NOMO-1 (cell line): ENCODE measurements around the gene TEX28.
"Not testable (repeated sequence)": the region's sequence is repeated elsewhere in the genome, so short reads cannot be mapped to it uniquely, and the experiment has no call there.

Experiments
- DNase-seq, 2 experiments: peaks; one replicate each; lab custom pipeline; 2025; ENCODE audit not compliant: unreplicated experiment in 2 of 2; lab: John Stamatoyannopoulos, UW

TEX28 gene

DNA sequence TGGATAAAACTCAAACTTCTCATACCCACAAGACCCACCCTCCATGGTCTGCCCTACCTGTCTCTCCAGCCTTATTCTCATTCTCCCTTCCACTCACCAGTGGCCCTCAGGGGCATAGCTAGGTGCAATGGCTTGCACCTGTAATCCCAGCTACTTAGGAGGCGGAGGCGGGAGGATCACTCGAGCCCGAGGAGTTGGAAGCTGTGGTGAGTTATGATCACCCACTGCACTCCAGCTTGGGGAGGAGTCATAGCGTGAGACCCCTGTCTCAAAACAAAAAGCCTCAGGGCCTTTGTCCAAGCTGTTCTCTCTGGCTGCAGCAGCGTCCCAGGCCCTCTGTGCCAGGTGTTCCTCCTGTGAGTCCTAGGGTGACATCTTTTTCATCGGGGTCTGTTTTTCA lies 17.2 kb upstream of the TEX28 start:
- no peak for DNase-seq

DNA sequence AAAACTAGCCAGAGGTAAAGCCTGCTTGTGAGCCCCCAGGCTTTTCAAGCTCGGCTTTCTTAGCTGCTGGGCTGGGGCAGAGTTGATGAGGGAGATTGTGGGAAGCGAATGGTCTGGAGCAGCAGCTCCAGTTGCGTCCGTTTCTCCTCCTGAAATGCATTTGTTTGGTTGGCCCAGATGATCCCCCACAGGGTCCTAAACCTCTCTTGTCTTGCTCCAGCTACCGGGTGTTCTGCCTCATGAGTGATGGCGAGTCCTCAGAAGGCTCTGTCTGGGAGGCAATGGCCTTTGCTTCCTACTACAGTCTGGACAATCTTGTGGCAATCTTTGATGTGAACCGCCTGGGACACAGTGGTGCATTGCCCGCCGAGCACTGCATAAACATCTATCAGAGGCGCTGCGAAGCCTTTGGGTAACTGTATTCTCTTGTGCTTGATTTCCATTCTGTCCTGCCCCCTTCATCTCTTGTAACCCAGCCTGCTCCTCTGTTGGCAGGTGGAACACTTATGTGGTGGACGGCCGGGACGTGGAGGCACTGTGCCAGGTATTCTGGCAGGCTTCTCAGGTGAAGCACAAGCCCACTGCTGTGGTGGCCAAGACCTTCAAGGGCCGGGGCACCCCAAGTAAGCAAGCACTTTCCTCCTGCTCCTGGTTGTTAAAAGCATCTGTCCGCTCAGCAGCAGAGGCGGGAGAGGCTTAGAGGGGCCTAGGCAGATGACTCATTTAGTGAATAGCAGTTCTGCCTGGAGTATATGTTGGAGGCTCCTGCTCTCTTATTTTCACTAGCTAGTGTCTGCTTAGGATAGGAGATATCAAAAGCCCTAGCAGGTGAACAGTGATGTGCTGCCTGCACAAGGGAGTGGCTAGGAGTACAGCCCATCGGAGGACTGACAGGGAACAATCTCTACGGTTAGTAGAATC lies 16.0 kb upstream of the TEX28 start:
- DNase-seq: no peak

DNA sequence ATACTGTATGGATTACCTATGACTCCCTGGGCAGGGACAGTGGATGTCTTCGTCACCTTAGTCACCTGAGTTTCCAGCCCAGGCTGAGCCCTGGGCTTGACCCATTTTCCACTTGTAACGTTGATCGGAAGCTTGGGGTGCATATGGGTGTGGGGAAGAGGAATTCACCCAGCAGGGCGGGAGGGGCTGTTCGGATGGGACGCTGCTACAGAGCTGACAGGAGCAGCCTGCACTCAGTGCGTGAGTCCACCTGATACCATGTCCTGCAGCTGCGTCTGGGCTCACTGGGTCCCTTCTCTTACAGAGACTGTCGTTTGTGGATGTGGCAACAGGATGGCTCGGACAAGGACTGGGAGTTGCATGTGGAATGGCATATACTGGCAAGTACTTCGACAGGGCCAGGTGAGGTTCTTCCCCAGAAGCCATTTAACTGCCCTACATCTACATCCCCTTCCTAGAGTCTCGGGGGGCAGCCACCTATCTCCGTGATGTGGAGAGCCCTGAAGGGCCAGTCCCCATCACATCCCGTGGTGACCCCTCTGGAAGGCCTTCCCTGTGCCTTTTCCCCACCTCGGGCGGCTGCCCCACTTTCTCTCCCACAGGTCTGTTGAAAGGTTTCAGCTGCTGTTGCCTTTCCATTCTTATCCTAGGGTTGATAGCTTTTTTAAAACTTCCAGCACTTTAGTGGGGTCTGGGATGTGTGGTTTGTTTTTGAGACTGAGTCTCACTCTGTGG lies 14.3 kb upstream of the TEX28 start:
- DNase-seq: no peak

DNA sequence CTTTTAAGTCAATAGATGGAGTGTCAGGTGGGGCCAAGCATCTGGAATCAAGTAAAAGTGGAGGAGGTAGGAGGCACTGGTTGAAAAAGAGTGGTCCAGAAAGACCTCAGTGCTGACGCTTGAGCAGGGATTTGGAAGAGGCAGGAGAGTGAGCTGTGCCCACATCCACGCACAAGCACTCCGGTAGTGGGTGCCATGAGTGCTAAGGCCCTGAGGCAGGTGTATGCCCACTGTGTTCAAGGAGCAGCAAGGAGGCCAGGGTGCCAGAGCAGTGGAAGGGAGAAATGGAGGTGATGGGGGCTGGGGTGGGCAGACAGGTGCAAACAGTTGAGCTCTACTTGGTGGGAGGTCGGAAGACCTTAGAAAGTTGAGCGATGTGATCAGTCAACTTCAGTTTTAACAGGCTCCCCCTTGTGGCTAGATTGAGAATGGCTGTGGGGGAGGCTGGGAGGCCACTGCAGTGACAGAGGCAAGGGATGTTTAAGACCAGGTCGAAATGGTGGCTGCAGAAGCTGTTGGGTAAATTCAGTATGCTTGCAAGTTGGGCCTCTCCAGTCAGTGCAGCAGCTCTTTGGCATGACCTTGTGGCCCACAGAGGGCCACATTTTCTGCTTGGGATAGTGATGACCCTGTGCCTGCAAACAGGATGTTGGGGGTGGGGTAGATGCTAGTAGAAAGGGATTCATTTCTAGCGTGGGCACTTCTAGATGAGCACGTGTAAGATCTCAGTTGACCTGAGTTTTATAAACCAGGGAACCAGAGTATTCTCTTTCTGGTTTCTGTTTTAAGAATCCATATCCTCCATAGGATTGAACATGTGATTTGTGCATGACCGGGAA lies 13.4 kb upstream of the TEX28 start:
- peak; percentile 25 to 40 for DNase-seq

DNA sequence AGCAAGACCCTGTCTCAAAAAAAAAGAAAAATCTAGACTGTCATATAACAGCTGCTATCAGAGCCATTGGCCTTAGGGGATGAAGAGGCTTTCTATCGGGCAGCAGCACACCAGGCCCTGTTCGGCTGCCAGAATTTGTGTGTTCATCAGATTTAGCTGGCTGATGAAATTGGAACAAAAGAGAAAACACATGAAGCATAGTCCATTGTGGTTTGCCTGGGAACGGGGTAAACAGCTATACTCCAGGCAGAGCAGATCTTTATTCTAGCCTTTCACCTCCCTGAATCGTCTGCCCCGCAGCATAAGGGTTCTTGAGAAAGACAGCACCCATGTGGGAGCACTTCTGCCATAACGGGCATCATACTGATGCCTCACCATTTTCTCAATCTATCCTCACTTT lies 12.3 kb upstream of the TEX28 start:
- DNase-seq: no peak

DNA sequence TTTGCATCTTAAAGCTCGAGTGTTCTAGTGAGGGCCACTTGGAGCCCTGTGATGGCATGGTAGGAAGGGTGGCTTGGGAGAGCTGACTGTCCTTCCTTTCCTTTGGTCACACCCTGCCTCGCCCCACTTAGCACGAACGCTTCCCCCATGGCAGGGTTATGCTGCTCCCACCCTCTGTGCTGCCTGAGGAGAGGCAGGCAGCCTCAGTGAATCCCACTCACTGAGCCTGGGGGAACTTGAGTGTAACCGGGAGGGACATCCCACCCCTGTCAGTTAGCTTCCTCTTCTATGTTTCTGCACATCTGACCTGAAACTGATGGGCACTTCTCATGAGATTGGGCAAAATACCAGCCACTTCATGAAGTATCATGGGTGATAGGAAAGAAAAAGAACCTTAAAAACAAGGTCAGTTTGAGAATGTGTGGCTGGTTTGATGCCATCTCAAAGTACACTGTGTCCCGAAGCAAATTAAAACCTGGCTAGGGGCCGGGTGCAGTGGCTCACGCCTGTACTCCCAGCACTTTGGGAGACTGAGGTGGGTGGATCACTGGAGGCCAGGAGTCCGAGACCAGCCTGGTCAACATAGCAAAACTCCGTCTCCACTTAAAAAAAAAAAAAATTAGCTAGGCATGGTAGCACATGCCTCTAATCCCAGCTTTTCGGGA lies 10.7 kb upstream of the TEX28 start:
- peak in 1 of 2 experiments; percentile 41 for DNase-seq

- peak in 1 of 2 experiments; percentile 26 for DNase-seq
These were observed 9.9 kb upstream of the TEX28 start for GRCh38 chrX:154304846-154305245.

DNA sequence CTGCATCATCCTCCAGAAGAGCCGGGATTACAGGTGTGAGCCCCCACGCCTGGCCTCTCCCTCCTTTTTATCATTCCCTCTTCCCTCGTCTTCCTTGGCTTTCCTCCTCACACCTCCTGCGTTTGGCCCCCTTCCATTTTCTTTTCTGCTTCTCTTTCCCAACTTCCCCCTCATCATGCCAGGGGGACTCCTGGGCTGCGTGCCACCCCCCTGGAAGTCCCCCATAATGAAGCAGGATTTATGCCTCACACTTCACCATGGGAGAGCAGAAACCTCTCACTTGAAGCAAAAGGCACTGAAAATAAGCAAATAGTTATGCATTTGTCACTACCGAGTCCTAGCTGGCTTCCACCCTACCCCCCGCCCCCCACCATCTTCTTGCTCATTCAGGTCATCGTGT lies 8.6 kb upstream of the TEX28 start:
- DNase-seq: no peak

DNA sequence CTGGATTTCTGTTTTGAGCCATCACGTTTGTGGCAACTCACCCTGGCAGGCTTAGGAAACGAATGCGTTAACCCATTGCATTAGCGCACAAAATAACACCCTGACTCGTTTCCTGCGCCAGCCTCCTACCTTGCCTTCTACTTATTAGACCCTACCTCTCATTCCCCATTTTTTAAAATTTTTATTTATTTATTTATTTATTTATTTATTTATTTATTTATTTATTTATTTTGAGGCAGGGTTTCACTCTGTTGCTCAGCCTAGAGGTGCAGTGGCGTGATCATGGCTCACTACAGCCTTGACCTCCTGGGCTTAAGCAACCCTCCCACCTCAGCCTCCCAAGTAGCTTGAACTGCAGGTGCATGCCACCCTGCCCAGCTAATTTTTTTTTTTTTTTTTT lies 8.1 kb upstream of the TEX28 start:
- not testable (repeated sequence) for DNase-seq

- peak; percentile 65 to 74 for DNase-seq
These were observed 5.9 kb upstream of the TEX28 start for GRCh38 chrX:154300816-154301215.

DNA sequence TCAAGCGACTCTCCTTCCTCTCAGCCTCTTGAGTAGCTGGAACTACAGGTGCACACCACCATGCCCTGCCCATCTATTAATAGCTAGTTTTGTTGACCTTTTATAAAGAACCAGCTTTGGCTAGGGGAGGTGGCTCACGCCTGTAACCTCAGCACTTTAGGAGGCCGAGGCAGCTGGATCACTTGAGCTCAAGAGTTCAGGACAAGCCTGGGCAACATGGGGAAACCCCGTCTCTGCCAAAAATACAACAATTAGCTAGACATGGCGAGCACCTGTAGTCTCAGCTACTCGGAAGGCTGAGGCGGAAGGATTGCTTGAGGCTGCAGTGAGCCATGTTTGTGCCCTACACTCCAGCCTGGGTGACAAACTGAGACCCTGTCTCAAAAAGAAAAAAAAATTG lies 3.4 kb upstream of the TEX28 start:
- no peak for DNase-seq

- DNase-seq: no peak
These were observed 1.8 kb upstream of the TEX28 start for GRCh38 chrX:154296731-154297130.

DNA sequence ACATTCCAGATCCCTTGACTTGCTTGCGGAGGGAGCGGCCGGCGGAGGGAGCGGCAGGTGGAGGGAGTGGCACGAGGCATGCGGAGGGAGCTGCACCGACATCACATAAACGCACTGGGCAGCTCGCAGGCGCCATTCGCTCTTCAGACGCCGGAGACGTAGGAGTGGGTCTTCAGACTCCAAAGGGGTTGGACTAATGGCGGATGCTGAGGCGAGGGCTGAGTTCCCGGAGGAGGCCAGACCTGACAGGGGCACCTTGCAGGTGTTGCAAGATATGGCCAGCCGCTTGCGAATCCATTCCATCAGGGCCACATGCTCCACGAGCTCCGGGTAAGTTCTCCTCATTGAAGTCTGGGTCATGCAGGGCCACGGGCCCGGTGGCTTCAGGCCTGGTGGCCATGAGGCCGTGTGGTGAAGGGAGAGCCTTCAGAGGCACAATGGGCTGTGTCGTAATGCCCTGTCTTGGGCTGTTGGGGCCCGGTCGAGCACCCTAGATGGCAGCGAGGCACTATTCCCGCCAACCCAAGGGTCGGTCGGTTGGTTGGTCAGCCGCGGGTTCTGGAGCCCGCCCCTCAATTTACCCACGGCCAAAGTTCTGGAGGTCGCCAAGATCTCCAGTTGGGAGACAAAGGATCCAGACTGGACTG lies 863 bp upstream of the TEX28 start, which contains the start of gene TKTL1:
Gene TKTL1 (plus strand): TSS at position 132 of the 647 bp plus-strand sequence. CDS start 65 bp downstream, at position 197.
- DNase-seq: no peak

GRCh38 chrX:154286406-154286805 lies 8.5 kb downstream of the TEX28 start:
- DNase-seq: not testable (repeated sequence)

- not testable (repeated sequence) for DNase-seq
These were observed 10.2 kb downstream of the TEX28 start for GRCh38 chrX:154284489-154285338.

DNA sequence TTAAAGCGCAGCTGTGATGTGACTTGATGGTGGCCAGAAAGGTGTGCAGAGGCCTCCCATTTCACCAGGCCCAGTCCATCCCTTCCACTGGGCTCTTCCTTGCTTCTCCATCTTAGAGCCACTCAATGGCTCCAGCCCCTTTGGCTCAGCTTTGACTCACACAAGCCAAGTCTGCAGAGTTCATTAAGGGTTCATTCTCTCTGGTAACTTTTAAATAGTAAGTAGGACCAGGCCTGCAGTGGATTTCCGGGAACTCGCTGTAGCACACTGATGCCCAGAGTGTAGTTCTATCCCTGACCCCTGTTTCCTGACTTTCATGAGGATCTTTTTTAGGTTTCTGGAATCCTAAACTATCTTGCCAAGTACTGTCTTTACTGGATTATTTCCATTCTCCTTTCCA lies 25.7 kb downstream of the TEX28 start:
- DNase-seq: not testable (repeated sequence)

- DNase-seq: not testable (repeated sequence)
These were observed 31.9 kb downstream of the TEX28 start for GRCh38 chrX:154263072-154263471.

GRCh38 chrX:154258711-154259110 lies 36.2 kb downstream of the TEX28 start:
- not testable (repeated sequence) for DNase-seq

DNA sequence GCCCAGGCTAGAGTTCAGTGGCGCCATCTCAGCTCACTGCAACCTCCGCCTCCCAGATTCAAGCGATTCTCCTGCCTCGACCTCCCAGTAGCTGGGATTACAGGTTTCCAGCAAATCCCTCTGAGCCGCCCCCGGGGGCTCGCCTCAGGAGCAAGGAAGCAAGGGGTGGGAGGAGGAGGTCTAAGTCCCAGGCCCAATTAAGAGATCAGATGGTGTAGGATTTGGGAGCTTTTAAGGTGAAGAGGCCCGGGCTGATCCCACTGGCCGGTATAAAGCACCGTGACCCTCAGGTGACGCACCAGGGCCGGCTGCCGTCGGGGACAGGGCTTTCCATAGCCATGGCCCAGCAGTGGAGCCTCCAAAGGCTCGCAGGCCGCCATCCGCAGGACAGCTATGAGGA lies 37.6 kb downstream of the TEX28 start, which contains the start of gene OPN1MW3:
Gene OPN1MW3 (plus strand): TSS at position 301 of the 400 bp plus-strand sequence. CDS start 38 bp downstream, at position 339.
- not testable (repeated sequence) for DNase-seq
